Camera-type eye (tissue), 1 donor: ENCODE measurements around the gene ARHGAP40. TPM values are rescaled to one million over a fixed set of nuclear protein-coding genes. Genes with fewer than 3 reads are reported as not detected.

ENCODE experiments used
- total RNA-seq: library from RNA; depleted of rRNA; stranded (reverse); fragments of >200 nt; gene quantifications from one replicate; pipeline ENCODE4 v1.2.3, GENCODE V29; 2014

Gene ARHGAP40
- total RNA-seq = 0.16 TPM

DNA sequence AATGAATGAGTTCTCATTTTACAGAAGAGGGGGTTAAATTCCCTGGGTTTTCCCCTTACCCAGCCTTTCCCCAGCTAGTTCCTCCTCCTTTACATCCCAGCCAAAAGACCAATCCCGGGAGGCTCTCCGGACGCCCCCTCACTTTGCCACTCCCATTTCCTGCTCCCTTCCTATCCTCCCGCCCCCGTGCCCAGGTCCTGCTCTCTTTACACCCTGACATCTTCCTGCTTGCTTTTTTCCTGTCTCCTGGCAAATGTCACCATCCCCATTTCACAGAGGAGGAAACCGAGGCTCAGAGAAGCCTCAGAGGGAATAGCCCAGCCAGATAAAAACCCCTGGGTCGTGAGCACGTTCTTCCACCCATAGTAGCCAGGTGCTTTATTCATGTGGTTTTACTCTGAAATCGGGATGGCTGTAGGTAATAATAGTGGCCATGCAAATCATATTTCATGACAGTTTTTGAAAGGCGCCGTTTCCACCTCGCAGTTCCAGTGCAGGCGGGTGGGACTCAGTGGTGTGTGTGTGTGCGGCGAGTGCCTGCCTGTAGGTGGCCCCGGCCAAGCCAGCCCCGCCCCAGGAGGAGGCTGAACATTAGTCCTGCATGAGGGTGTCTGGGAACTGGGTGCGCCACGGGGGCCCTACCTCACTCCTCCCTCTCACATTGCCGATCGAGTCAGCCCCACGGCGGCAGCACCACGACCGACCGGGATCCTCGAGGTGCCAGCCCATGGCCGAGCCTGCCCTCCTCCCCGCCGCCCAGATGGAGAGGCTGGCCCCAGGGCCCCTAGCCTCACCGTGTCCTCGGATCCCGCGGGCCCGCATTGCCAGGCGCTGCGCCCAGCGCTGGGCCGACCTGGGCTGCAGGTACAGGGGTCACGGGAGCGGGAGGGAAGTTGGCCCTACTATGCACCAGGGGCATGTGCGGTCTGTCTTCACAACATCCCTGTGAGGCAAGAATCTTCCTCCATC lies at the start of gene ARHGAP40:
Gene ARHGAP40 (plus strand): TSS at position 594 of the 969 bp plus-strand sequence.

DNA sequence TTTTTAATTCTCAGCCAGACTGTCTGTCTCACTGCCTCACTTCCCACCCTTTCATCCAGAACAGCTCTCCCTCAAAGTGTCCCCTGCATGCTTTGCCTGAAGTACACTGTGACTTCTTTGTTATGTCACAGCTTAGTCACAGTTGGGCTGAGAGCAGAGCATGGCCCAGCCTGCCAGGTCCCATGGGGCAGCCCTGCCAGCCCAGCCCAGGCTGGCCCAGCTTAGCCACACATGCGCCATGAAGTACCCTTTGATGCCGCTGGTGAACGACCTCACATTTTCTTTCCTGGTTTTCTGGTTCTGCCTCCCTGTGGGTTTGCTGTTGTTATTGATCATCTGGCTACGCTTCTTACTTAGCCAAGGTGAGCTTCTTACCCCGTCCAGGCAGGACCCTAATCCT lies 20.6 kb upstream of the ARHGAP40 start, which contains the start of gene ADIG:
Gene ADIG (plus strand): TSS at position 185 of the 400 bp plus-strand sequence. CDS start 54 bp downstream, at position 239.

Other genes starting within 250 kb of the ARHGAP40 start
- 15.2 TPM for gene SNHG17, start 166.5 kb upstream of the ARHGAP40 start, total RNA-seq
- gene RALGAPB, start 129.0 kb upstream of the ARHGAP40 start, total RNA-seq = 69.7 TPM
- gene ADIG, start 20.6 kb upstream of the ARHGAP40 start, total RNA-seq = not detected
- 8.2 TPM for gene SLC32A1, start 122.7 kb downstream of the ARHGAP40 start, total RNA-seq
- 15.9 TPM for gene ACTR5, start 146.7 kb downstream of the ARHGAP40 start, total RNA-seq
- gene PPP1R16B, start 203.9 kb downstream of the ARHGAP40 start, total RNA-seq = 7.5 TPM